Upper lobe of right lung (tissue), 1 donor: ENCODE results near the gene LRRC31. TPM values are rescaled to one million over a fixed set of nuclear protein-coding genes. Genes with fewer than 3 reads are reported as not detected.
A peak's percentile ranks its signal among the peaks of the same experiment; 100 is the strongest.

Experiments
- ATAC-seq: fragments of 200-7000 bp; cut with Tn5 transposase; one replicate; pipeline ENCODE4 v1.9.1; 2020; ENCODE audit warnings: mild to moderate bottlenecking, moderate library complexity
- DNase-seq: peaks from one replicate; pipeline ENCODE4 v3.0.0-alpha.2; 2020
- H3K27ac ChIP-seq: fragments of 200-600 bp; one replicate; pipeline ENCODE4 v1.8.0; 2022
- H3K27me3 ChIP-seq: fragments of 200-600 bp; one replicate; pipeline ENCODE4 v1.8.0; 2022; ENCODE audit warnings: mild to moderate bottlenecking
- H3K36me3 ChIP-seq: fragments of 200-600 bp; one replicate; pipeline ENCODE4 v1.8.0; 2022
- H3K4me1 ChIP-seq: fragments of 200-600 bp; one replicate; pipeline ENCODE4 v1.8.0; 2022
- H3K4me3 ChIP-seq: fragments of 200-600 bp; one replicate; pipeline ENCODE4 v1.8.0; 2022; ENCODE audit warnings: mild to moderate bottlenecking
- H3K9me3 ChIP-seq: fragments of 200-600 bp; one replicate; pipeline ENCODE4 v1.8.0; 2022
- intact Hi-C: fragments of 100-400 bp; cut with DNase I; formaldehyde crosslinking; loops from one replicate; pipeline ENCODE4 v1.11.0; 2022
- total RNA-seq: library from RNA; stranded (reverse); fragmentation: NEBNext Ultra II Directional; extraction: Animal tissue kit (Norgen Biotek cat#: 25700); gene quantifications from one replicate; pipeline ENCODE4 v1.2.1, GENCODE V29; 2021
- TF ChIP-seq, protein P1 (sequence below): fragments of 200-600 bp; IDR thresholded peaks from one replicate; pipeline ENCODE4 v1.8.0; 2022; ENCODE audit warnings: antibody characterized with exemption
- donor health status: DM: no; HTN: yes; CAD: no; lungs with severe emphysema.

Gene LRRC31
- total RNA-seq, 1 donor from 2014 or later: 1.7 TPM

DNA sequence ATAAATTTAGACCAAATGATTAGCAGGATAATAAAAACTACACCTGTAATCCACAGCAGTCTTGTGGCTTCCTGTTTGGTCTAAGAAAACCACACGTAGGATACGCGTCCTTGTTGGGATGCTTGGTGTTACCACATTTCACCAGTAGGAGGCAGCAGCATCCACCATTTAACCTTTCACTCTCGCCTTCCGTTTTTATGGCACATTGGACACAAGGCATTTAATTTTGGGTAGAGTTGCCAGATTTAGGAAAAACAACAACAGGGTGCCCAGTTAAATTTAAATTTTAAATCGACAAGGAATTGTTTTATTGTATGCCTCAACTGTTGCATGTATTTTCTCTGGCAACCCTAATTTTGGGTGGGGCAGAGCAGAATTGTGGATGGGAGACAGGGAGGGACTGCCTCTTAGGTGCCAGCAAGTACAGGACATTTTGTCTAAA is 6.3 kb downstream of the LRRC31 start:
- intact Hi-C loops: no loop called here
- DNase-seq: no peak

DNA sequence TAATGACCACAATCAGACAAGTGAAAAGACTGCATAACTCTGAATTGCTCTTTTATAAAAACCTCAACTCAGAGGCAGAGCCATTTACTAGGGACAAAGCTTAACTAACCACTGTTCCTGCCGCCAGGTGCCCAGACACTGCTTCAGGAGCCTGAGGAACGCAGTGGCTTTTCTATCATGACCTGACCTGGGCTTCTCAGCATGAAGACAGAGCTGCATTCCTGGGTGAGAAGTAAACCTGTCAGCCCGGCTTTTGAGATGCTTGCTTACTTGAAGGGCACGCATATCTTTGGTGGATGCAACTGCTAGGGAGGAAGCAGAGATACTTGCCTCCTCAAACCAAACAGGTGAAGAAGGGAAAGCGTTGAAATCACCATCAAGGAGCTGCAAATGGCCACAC is 7.9 kb downstream of the LRRC31 start:
- DNase-seq (no peak), ATAC-seq (no peak)
- no peak overlapping the region for H3K27ac ChIP-seq
- intact Hi-C loops: no loop called here
- no peaks in the 10 kb centered on the region for H3K27me3 ChIP-seq
- H3K9me3 ChIP-seq: no peaks in the 10 kb centered on the region
- TF ChIP-seq, protein P1, sequence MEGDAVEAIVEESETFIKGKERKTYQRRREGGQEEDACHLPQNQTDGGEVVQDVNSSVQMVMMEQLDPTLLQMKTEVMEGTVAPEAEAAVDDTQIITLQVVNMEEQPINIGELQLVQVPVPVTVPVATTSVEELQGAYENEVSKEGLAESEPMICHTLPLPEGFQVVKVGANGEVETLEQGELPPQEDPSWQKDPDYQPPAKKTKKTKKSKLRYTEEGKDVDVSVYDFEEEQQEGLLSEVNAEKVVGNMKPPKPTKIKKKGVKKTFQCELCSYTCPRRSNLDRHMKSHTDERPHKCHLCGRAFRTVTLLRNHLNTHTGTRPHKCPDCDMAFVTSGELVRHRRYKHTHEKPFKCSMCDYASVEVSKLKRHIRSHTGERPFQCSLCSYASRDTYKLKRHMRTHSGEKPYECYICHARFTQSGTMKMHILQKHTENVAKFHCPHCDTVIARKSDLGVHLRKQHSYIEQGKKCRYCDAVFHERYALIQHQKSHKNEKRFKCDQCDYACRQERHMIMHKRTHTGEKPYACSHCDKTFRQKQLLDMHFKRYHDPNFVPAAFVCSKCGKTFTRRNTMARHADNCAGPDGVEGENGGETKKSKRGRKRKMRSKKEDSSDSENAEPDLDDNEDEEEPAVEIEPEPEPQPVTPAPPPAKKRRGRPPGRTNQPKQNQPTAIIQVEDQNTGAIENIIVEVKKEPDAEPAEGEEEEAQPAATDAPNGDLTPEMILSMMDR: no peak
- no peaks in the 10 kb centered on the region for H3K36me3 ChIP-seq
- H3K4me3 ChIP-seq: no peak overlapping the region
- H3K4me1 ChIP-seq: peaks cover 3% of the 10 kb centered on the region

More for the DNA sequence above, 6.3 kb downstream of the LRRC31 start:
- Histone ChIP-seq H3K27ac (no peak overlapping the region), H3K27me3 (no peaks in the 10 kb centered on the region), H3K4me3 (no peak overlapping the region), H3K9me3 (no peaks in the 10 kb centered on the region), H3K4me1 (peaks cover 3% of the 10 kb centered on the region), H3K36me3 (no peaks in the 10 kb centered on the region)
- ATAC-seq: peak; percentile 96
- TF ChIP-seq, protein P1: peak; percentile 97

DNA sequence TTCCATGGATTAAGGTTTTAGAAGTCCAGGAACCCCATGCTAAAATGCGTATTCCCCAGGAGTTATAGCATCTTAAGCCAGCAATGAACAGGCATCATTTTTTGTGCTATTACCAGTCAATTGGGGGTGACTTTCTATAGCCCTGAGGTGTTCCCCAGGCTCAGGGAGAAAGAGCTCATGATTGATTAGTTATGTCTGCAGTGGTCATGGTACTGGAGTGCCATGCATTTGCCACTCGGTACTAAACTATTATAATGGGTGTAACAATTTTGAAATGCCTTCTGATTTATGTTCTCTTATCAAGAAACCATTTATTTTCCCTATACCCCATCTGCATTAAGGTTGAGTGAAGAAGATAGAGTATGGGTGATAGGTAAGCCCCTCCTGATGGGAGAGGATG is 11.9 kb downstream of the LRRC31 start:
- TF ChIP-seq, protein P1: no peak
- Histone ChIP-seq H3K27me3 (no peaks in the 10 kb centered on the region), H3K27ac (no peak overlapping the region), H3K9me3 (no peaks in the 10 kb centered on the region), H3K4me3 (no peak overlapping the region), H3K4me1 (no peaks in the 10 kb centered on the region), H3K36me3 (no peaks in the 10 kb centered on the region)
- no peak for ATAC-seq
- no peak for DNase-seq
- intact Hi-C loops: no loop called here

DNA sequence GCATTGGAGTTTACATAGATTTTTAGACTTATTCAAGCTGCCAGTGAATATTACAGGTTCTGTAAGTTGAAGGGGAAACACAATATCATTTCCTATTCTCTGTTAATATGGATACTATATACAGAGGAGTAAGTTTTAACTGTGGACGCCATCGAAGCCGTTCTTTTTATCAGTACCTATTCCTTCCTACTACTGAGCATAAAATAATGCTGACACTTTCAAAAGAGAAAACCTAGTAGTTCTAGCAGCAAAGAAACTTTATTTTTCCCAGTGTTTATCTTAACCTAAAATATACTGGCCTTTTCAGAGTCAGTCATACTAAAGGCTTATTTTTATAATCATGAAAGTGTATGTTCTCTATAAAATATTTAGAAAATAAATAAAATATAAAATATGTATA is 14.2 kb downstream of the LRRC31 start:
- ATAC-seq: no peak
- TF ChIP-seq, protein P1: no peak
- H3K36me3 ChIP-seq: no peaks in the 10 kb centered on the region

DNA sequence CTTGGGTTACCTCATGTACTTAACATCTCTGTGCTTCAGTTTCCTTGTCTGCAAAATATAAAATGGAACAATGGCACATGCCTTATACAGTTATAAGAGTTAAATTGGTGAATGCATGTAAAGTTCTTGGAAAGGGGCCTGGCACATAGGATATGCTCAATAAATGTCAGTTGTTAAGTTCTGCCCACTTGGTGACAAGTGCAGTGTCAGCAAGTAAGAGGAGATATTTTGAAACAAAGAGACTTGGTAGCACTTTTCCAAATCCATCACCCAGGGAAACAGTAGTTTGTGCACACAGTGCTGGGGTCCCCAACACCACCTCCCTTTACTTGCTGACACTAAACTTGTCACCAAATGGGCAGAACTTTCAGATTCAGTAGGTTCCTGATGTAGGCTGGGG is 19.1 kb downstream of the LRRC31 start:
- TF ChIP-seq, protein P1: no peak
- intact Hi-C loops: no loop called here
- Histone ChIP-seq H3K4me3 (no peak overlapping the region), H3K27ac (no peak overlapping the region), H3K4me1 (no peaks in the 10 kb centered on the region), H3K9me3 (no peaks in the 10 kb centered on the region), H3K36me3 (no peaks in the 10 kb centered on the region), H3K27me3 (no peaks in the 10 kb centered on the region)
- ATAC-seq: no peak
- no peak for DNase-seq

More for the DNA sequence above, 14.2 kb downstream of the LRRC31 start:
- Histone ChIP-seq H3K4me1 (no peaks in the 10 kb centered on the region), H3K9me3 (no peaks in the 10 kb centered on the region), H3K4me3 (no peak overlapping the region), H3K27me3 (no peaks in the 10 kb centered on the region), H3K27ac (no peak overlapping the region)
- DNase-seq: no peak
- intact Hi-C loops: no loop called here

DNA sequence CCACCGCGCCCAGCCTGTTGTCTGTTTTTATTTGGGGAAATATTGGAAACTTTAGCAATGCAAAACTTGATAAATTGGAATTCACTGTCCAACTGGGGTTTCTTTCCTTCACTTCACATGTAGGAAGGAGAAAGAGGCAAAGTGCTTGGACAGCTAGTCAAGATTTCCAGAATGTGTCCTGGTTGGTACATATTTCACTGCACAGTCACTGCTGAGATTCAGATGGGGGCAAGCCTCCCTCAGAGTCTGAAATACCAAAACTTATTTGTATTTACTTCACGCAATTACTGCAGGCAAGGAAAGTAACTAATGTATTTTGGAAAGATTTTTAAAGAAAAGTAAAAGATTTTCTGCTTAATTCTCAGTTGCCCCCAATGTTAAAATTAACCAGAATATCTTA is 21.0 kb downstream of the LRRC31 start:
- Histone ChIP-seq H3K27ac (no peak overlapping the region), H3K9me3 (no peaks in the 10 kb centered on the region), H3K27me3 (no peaks in the 10 kb centered on the region), H3K4me1 (no peaks in the 10 kb centered on the region), H3K36me3 (no peaks in the 10 kb centered on the region), H3K4me3 (no peak overlapping the region)
- no peak for DNase-seq
- intact Hi-C loops: no loop called here
- no peak for ATAC-seq
- TF ChIP-seq, protein P1: no peak
